NOMO-1 treated with dmso at 0.1 percent for 144 hours (cell line): Measurements from ENCODE around the gene RGN.
"Not testable (repeated sequence)": the region's sequence is repeated elsewhere in the genome, so short reads cannot be mapped to it uniquely, and the experiment has no call there.

ENCODE experiments used
- DNase-seq: peaks from one replicate; lab custom pipeline; 2025; ENCODE audit not compliant: unreplicated experiment; lab: John Stamatoyannopoulos, UW

RGN gene

DNA sequence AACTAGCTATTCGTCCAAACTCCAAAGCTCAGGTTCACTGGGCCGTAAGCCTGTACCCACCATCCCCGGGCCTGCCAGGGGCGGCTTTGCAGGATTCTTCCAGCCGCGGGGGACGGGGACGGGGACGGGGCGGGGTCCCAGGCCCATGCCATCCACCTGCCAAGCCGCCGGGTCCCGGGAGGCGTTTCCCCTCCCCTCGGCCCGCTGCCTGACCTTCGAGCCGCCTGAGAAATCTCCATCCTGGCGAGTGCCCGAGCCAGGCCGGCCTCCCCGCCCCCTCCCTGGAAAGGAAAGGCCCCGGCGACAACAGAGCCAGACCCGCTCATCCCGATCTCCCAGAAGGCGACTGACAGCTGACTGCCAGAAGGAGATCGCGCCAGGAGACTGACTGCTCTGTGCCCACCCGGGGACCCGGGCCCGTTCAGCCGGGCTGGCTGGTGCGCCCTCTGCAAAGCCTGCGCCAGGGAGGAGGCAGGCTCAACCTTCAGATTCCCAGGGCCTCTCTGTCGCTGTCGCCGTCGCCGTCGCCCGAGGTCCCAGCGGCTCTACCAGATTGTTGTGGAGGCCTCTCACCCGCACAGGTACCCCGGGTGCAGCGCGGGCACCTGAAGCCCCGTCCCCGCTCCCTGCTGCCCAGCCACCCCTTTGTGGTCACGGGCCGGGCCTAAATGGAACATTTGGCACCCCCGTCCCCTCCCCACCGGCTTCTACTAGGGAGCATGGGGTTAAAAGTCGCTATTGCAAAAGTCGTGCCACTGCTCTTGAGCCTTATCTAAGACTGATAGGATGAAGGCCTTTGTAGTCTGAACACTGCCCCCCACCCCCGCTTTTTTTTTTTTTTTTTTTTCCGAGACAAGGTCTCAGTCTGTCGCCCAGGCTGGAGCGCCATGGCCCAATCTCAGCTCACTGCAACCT is at the start of gene RGN:
Gene RGN, plus strand, starts transcription at position 315 of the 915 bp plus-strand sequence. CDS start 2,702 bp downstream, outside the sequence.
- no peak for DNase-seq

- DNase-seq: peak; percentile 1
Observed at GRCh38 chrX:47030339-47030738, 47.9 kb upstream of the RGN start.

- no peak for DNase-seq
Observed at GRCh38 chrX:47047989-47048388, 30.3 kb upstream of the RGN start.

DNA sequence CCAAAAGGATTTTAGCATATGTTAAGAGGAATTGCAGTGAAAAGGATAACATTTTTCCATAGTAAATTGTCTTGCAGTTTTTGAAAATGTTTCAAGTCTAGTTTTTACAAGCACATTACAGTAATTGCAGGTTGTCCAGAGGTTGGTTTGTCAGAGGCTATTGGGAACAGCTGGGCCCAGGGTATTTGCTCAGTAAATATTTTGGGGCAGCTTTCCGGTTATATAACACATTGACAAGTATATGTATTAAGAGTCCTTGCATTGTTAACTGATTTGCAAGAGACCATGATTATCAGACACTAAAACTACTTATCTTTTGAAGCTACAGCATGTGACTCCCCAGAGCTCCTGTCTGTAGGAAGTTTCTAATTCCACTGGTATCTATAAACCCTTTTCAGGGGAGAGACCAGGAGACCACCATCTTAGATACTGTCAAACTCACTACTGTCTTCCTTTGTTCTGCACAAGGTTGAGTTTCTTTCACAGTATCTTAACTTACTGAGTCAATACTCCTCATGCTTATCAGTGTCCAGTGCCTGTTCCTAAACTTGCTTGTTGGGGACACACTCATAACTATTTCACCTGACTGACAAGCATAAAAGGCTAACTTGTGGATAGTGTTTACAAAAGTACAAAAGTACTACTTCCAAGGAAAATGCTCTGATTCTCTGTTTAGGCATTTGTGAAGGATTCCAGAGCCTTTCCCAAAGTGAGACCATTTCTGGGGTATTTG is 18.9 kb upstream of the RGN start:
- DNase-seq: no peak

- no peak for DNase-seq
Observed at GRCh38 chrX:47060708-47061107, 17.5 kb upstream of the RGN start.

GRCh38 chrX:47061238-47061919 is 16.9 kb upstream of the RGN start:
- DNase-seq: no peak

DNA sequence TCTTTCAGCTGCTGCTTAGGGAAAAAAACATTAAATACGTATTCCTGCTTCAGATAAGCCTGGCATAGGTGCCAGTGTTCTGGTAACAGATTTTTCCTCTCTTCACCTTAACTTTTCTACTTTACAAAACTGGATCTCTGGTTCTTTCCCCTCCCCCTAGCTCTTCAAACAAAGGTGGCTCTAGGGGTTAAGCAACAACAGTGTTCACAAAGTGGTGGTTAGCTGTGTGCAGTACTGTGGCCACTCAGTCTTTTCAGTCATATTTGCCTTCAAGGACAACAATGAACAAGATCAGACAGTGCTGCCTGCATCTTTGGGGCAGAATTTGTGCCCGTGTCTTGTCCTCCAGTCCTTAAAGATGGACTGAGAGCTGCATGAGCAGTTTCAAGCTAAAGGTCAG is 15.1 kb upstream of the RGN start:
- no peak for DNase-seq

DNA sequence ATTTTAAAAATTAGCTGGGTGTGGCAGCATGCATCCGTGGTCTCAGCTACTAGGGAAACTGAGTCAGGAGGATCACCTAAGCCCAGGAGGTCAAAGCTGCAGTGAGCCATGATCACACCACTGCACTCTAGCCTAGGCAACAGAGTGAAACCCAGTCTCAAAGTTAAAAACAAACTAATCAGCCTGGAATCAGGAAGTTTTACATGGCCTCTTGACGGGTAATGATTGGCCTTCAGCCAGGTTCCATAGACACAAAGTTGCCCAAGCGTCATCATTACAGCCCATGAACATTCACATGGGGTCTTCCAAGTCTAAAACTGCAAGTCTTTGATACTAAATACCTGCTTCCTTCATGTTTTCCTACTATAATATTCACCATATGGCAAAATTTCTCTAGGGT is 10.0 kb upstream of the RGN start:
- no peak for DNase-seq

DNA sequence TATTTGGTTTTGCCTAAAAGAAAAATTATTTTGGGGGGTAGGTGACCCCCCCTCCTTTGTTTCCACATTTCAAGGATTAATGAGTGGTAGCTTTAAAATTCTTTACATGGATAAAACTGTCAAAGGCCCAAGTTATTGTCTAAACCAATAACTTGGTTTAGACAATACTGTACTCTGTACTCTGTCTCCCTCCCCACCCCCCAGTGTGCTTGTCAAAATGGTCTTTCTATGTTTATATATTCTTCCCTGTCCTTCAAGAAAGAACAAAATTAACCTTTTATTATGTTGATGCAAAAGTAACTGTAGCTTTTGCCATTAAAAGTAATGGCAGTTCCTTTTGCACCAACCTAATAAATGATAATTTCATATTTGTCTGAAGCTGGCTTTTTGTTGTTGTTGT is 9.5 kb upstream of the RGN start:
- DNase-seq: no peak

DNA sequence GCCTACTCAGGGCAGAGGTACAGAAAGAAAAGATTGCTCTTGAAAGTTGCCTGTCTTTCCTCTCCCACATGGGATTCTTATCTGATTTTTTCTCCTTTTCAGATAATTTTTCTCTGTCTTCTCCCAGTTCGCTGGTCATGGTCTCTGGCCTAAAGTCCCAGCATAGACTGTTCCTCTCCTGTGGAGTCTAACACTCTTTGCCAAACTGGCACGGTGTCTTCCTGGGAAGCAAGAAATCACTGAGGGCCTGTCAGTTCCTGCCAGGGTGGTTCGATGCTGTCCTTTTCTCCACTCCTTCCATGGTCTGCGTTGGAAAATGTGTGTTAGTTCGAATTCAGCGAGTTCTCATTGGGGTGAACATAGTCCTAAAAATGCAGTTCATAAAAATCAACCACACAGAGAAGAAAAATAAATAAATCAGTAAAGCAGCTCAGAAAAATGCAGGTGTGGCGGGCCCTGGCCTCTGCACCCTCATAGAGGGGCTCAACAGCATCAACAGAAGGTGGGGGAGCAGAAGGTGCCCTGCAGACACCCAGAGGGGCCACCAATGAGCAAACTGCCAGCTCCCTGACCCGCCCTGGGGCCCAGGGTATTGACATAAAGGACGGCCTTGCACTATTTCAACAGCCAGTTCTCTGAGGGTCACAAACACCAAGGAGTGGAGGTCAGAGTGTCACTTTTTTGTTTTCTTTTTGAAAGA is 2.1 kb downstream of the RGN start:
- no peak for DNase-seq

DNA sequence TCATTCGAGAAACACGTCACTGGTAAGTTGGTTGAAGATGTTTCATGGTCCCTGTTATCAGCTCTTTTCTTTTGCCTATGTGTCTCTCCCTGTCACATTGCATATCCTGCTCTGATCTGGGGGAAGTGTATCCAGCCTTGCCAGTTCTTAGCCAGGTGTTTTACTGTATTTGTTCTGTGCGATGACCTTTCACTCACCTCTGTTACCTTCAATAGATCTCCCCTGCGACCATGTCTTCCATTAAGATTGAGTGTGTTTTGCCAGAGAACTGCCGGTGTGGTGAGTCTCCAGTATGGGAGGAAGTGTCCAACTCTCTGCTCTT is 2.6 kb downstream of the RGN start:
- DNase-seq: no peak

DNA sequence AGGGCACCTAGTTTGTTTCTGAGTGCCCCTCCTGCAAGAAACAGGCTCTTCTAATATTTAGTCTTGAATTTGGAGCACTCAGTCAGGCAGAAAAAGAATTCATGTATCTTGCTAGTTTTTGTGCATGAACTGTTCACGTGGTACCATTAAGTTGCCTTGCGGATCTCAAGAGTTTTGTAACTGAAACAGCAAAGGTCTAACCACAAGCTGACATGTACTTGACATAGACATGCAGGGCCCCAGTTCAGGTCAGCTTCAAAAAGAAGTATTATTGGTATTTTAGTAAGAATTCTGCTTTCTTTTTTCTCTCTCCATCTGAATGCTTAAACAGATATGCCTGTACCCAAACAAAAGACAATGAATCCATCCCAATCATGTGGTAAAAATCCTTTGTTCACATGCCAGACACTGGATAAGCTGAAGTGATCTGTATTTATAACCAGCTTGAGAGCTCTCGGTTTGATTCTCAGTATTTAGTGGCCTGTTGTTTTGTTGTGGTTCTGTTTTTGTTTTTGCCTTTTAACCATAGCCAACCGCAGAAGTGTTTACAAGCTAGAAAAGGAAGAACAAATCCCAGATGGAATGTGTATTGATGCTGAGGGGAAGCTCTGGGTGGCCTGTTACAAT is 13.0 kb downstream of the RGN start:
- peak; percentile 0 for DNase-seq

- peak; percentile 2 for DNase-seq
Observed at GRCh38 chrX:47093248-47093647, 15.0 kb downstream of the RGN start.

DNA sequence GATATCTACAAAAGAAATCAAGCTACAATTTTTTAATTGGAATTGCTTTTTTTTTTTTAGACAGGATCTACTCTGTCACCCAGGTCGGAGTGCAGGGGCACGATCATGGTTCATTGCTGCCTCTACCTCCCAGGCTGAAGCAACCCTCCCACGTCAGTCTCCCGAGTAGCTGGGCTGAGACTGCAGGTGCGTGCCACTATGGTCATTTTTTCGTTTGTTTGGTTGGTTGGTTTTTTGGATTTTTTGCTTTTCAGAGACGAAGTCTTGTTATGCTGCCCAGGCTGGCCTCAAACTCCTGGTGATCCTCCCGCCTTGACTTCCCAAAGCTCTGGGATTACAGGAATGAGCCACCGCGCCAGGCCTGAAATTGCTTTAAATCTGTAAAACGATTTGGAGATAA is 15.6 kb downstream of the RGN start:
- no peak for DNase-seq

- no peak for DNase-seq
Observed at GRCh38 chrX:47097018-47097417, 18.8 kb downstream of the RGN start.

DNA sequence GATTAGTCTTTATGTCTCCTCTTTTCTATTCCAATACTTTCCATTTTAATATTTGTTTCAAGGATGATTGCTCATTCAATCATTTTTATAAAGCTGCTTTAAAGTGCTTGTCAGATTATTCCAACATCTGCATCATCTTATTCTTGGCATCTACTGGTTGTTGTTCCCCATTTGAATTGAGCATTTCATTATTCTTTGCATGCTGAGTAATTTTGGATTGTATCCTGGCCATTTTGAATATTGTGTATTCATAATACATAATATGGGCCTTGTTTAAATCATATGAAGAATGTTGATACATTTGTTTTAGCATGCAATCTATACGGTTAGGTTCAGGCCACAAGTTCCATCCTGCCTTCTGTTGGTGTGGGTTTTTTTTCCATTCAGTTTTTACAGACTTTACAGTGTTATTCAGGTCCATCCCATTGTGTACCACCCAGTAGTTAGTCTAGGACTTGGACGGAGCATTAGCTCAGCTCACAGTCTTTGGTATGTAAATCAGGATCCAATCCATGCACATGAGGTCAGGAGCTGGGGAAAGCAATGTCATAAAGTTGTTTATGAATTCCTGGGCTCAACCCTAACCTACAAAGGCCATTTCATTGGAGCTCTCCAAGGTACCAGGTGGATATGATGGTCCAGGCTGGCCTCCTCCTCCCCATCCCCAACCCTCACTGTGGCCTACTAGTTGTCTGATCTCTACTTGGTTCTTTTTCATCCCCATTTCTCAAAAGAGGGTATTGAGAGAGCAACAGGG is 20.3 kb downstream of the RGN start:
- DNase-seq: no peak

DNA sequence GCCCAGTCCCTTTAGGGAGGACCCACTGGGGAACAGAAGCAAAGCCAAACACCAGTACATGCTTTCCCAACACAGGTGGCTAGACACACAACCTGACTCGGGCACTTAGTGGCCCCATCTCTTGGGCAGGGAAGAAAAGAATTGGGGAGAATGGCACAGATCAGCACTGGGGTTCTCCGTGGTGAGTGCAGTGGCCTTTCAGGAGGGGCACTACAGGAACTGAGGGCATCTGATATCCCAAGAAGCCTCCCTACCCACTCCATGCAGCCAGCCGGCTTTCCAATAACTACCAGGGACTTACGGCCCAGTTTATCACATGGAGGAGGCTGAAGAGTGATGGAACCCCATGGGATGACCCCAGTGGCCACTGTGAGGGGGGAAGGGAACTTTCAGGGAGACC is 23.0 kb downstream of the RGN start:
- no peak for DNase-seq

DNA sequence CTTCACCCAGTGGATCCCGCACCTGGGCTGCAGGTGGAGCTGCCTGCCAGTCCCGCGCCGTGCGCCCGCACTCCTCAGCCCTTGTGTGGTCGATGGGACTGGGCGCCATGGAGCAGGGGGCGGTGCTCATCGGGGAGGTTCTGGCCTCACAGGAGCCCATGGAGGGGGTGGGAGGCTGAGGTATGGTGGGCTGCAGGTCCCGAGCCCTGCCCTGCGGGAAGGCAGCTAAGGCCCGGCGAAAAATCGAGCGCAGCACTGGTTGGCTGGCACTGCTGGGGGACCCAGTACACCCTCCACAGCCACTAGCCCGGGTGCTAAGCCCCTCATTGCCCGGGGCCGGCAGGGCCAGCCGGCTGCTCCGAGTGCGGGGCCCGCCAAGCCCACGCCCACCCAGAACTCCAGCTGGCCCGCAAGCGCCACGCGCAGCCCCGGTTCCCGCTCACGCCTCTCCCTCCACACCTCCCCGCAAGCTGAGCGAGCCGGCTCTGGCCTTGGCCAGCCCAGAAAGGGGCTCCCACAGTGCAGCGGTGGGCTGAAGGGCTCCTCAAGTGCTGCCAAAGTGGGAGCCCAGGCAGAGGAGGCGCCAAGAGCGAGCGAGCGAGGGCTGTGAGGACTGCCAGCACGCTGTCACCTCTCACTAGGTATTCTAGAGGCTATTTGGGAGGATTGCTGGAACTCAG is 32.8 kb downstream of the RGN start:
- not testable (repeated sequence) for DNase-seq

DNA sequence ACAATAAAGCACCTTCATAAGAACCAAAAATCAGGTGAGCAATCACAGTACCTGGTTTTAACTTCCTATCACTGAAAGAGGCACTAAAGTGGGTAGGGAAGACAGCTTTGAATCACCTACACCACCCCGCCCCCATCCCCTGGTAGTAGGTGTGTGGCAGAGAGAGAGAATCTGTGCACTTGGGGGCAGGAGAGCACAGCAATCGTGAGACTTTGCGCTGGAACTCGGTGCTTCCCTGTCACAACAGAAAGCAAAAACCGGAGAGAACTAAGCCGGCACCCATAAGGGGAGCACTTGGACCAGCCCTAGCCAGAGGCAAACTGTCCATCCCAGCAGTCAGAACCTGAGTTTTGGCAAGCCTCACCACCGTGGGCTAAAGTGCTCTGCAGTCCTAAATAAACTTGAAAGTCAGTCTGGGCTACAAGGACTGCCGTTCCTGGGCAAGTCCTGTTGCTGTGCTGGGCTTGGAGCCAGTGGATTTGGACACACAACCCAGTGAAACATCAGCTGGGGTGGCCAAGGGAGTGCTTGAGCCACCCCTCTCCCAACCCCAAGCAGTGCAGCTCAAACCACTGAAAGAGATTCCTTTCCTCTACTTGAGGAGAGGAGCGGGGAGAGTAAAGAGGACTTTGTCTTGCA is 34.2 kb downstream of the RGN start:
- no peak for DNase-seq
